OCI-LY7 (cell line): ENCODE data around the gene FKBP1A. TPM values are rescaled to one million over a fixed set of nuclear protein-coding genes. Genes with fewer than 3 reads are reported as not detected.

Source experiments
- BruUV-seq: library from RNA; stranded (reverse); fragments of 400-500 nt; replicated peaks from 2 replicates; lab custom pipeline; 2021; lab: Mats Ljungman, UMichigan
- CTCF ChIA-PET: fragments of 300-600 bp; sonication (Branson Sonifier 250); formaldehyde crosslinking; loops from one replicate; lab custom pipeline; 2022; ENCODE audit warnings: antibody characterized with exemption; ENCODE audit not compliant: unreplicated experiment; lab: Charles Lee
- POLR2A ChIA-PET: fragments of 300-600 bp; sonication (Branson Sonifier 250); formaldehyde crosslinking; loops from one replicate; lab custom pipeline; 2022; ENCODE audit warnings: antibody characterized with exemption; lab: Charles Lee
- DNase-seq: peaks from one replicate; pipeline ENCODE4 v3.0.0-alpha.2; 2015; ENCODE audit warnings: low spot score
- H2AFZ ChIP-seq: fragments of 200-600 bp; sonication (generic), shearing (Covaris generic); 2 replicates; pipeline ENCODE4 v1.6.1; 2014; ENCODE audit warnings: mild to moderate bottlenecking, antibody characterized with exemption, low read length, moderate library complexity
- H3K27ac ChIP-seq: fragments of 200-600 bp; sonication (generic); 2 replicates; pipeline ENCODE4 v1.5.1; 2014; ENCODE audit warnings: mixed run types, low read depth, mild to moderate bottlenecking, moderate library complexity, low read length, inconsistent platforms; ENCODE audit not compliant: poor library complexity, severe bottlenecking
- H3K36me3 ChIP-seq: fragments of 200-600 bp; sonication (generic); 2 replicates; pipeline ENCODE4 v1.6.1; 2014; ENCODE audit warnings: mild to moderate bottlenecking, antibody characterized with exemption, low read length, moderate library complexity, mixed read lengths; ENCODE audit not compliant: insufficient read depth
- H3K4me1 ChIP-seq: fragments of 200-600 bp; sonication (generic); 2 replicates; pipeline ENCODE4 v1.5.1; 2014; ENCODE audit warnings: mild to moderate bottlenecking, low read length; ENCODE audit not compliant: insufficient read depth, poor library complexity, severe bottlenecking
- H3K4me2 ChIP-seq: fragments of 200-600 bp; sonication (generic); 2 replicates; pipeline ENCODE4 v1.6.1; 2014; ENCODE audit warnings: mild to moderate bottlenecking, low read length
- H3K4me3 ChIP-seq: fragments of 200-600 bp; sonication (generic); 2 replicates; pipeline ENCODE4 v1.5.1; 2014; ENCODE audit warnings: mild to moderate bottlenecking, low read depth, low read length; ENCODE audit not compliant: poor library complexity, severe bottlenecking
- H3K79me2 ChIP-seq: fragments of 200-600 bp; sonication (generic); 2 replicates; pipeline ENCODE4 v1.6.1; 2016; ENCODE audit warnings: low read depth, mild to moderate bottlenecking, low read length, moderate library complexity, mixed read lengths; ENCODE audit not compliant: insufficient read depth
- H3K9me2 ChIP-seq: fragments of 200-600 bp; sonication (generic); 2 replicates; pipeline ENCODE4 v1.6.1; 2016; ENCODE audit warnings: mild to moderate bottlenecking, low read length, mixed read lengths; ENCODE audit not compliant: insufficient read depth
- H3K9me3 ChIP-seq: fragments of 200-600 bp; sonication (generic); 2 replicates; pipeline ENCODE4 v1.6.1; 2014; ENCODE audit warnings: mild to moderate bottlenecking, mixed run types, low read length, mixed read lengths
- H4K20me1 ChIP-seq: fragments of 200-600 bp; sonication (generic); 2 replicates; pipeline ENCODE4 v1.6.1; 2014; ENCODE audit warnings: mild to moderate bottlenecking, antibody characterized with exemption, low read length, moderate library complexity, mixed read lengths; ENCODE audit not compliant: insufficient read depth
- EZH2phosphoT487 ChIP-seq: fragments of 200-600 bp; sonication (generic); IDR thresholded peaks from 2 replicates; pipeline ENCODE4 v1.6.1; 2018; ENCODE audit warnings: low read depth, borderline replicate concordance, mild to moderate bottlenecking, mixed run types, antibody characterized with exemption, low read length, moderate library complexity, mixed read lengths
- intact Hi-C: fragments of 100-400 bp; cut with micrococcal nuclease; formaldehyde crosslinking; loops from one replicate; pipeline ENCODE4 v1.10.0; 2022; ENCODE audit not compliant: unreplicated experiment
- total RNA-seq, 2 experiments: library from RNA; depleted of rRNA in 1 of 2; stranded (reverse); fragments of >200 nt in 1 of 2; shearing (Covaris generic) in 1 of 2; gene quantifications; 2 replicates each; pipeline ENCODE4 v1.2.3, GENCODE V29; 2014 to 2022
- TF ChIP-seq, protein P1 (sequence below): fragments of 200-600 bp; sonication (generic); conservative IDR thresholded peaks from 2 replicates; pipeline ENCODE4 v1.5.1; 2014; ENCODE audit warnings: mild to moderate bottlenecking, antibody characterized with exemption, low read length, moderate library complexity, mixed read lengths

FKBP1A gene
- total RNA-seq, 2 experiments from 2014 or later: 99.0 to 218 TPM

DNA sequence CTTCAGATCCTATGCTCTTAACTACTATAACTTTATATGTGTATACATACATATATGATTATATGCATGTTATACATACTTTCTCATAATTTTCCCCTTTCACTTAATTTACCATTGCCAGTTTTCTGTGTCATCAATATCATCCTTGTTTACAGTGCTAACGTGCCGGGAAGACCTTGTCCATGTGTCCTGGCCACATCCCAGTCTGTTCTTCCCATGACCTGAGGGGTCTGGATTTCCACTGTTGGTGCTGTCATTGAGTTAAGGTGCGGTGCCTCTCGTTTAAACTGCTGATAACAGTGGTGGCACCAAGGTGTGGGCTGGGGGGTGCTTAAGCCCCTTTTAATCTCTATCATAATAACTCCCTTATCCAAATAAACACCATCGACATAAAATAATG, 55.4 kb downstream of the FKBP1A start:
- Histone ChIP-seq H3K36me3 (peaks cover 12% of the 10 kb centered on the region), H3K4me3 (no peak overlapping the region), H3K9me2 (no peaks in the 10 kb centered on the region), H2AFZ (no peak overlapping the region), H3K79me2 (no peaks in the 10 kb centered on the region), H3K4me1 (no peaks in the 10 kb centered on the region), H3K4me2 (no peak overlapping the region), H3K27ac (no peak overlapping the region), H3K9me3 (no peaks in the 10 kb centered on the region), H4K20me1 (no peaks in the 10 kb centered on the region)
- TF ChIP-seq, protein P1, sequence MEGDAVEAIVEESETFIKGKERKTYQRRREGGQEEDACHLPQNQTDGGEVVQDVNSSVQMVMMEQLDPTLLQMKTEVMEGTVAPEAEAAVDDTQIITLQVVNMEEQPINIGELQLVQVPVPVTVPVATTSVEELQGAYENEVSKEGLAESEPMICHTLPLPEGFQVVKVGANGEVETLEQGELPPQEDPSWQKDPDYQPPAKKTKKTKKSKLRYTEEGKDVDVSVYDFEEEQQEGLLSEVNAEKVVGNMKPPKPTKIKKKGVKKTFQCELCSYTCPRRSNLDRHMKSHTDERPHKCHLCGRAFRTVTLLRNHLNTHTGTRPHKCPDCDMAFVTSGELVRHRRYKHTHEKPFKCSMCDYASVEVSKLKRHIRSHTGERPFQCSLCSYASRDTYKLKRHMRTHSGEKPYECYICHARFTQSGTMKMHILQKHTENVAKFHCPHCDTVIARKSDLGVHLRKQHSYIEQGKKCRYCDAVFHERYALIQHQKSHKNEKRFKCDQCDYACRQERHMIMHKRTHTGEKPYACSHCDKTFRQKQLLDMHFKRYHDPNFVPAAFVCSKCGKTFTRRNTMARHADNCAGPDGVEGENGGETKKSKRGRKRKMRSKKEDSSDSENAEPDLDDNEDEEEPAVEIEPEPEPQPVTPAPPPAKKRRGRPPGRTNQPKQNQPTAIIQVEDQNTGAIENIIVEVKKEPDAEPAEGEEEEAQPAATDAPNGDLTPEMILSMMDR: no peak
- no peak for TF ChIP-seq EZH2phosphoT487
- ChIA-PET POLR2A (interaction anchor here (0.9 kb wide), 1 partner anchor 14 kb away, joined by 4 read pairs; no protein-coding TSS in a partner anchor), CTCF (no interaction called here)
- DNase-seq: no peak
- no TSS peak for BruUV-seq
- intact Hi-C loops: no loop called here

DNA sequence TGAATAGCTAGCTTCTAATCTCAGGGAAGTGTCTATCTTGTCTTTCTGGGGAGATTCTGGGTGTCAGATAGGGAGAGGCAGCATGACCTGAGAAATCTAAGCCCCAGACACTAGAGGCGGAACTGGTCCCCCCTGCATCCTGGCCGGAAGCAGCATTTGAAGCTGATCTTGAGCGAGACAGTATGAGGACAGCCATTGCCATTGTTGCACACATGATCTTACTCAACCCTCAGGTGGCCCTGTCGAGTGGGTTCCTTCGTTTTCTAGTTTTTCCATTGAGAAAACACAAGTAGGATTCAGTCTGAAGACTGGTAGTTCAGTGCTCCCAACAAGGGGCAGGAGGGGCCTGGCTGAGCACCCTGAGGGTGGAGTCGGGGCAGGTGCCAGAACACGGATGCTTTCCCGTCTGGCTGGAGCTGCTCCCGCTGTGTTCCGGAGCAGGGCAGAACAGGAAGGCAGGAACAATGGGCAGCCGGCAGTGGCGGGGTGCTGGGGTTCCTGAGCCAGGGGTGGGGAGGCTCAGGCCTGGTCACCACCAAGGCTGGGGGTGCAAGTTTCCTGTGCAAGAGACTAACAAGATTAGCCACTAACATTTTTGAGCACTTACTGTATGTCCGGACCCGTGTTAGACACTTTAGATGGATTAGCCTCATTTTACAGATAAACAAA, 56.0 kb downstream of the FKBP1A start:
- no peak for TF ChIP-seq EZH2phosphoT487
- TF ChIP-seq, protein P1: no peak
- intact Hi-C loops: no loop called here
- no peak overlapping the region for H2AFZ ChIP-seq
- H4K20me1 ChIP-seq: no peaks in the 10 kb centered on the region
- no TSS peak for BruUV-seq
- no peaks in the 10 kb centered on the region for H3K9me3 ChIP-seq
- no peak overlapping the region for H3K4me2 ChIP-seq
- H3K9me2 ChIP-seq: no peaks in the 10 kb centered on the region
- H3K79me2 ChIP-seq: no peaks in the 10 kb centered on the region
- H3K36me3 ChIP-seq: peaks cover 17% of the 10 kb centered on the region
- DNase-seq: no peak
- H3K4me1 ChIP-seq: no peaks in the 10 kb centered on the region
- no peak overlapping the region for H3K4me3 ChIP-seq
- CTCF ChIA-PET: no interaction called here
- POLR2A ChIA-PET: no interaction called here
- H3K27ac ChIP-seq: no peak overlapping the region

DNA sequence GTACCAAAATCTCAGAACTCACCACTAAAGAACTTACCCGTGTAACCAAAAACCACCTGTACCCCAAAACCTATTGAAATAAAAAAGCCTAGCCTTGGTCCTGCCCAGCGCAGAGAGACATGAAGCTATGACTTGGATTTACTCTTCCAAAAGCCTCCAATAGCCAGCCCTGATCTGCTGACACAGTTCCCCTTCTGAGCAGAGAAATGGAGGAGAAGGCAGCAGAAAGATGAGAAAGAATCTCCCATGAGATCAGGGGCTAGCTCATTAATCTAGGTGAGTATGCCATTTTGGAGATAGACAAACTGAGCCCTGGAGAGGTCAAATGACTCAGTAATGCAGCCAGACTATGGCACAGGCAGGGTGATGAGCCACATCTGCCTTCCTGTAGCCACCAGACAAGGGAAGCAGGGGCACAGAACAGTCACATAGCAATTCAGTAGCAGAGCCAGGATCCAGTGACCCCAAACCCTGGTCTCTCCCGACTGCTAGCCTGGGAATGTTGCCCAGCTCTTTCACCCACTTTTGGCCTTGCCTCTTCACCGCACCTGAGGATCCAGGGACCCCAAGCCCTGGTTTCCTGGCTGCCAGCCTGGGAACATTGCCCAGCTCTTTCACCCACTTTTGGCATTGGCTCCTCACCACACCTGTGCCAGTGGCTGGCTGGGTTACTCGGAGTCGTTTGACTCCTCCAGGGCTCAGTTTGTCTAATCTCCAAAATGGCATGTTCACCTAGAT, 56.7 kb downstream of the FKBP1A start:
- BruUV-seq: no TSS peak
- intact Hi-C loops: no loop called here
- peaks cover 24% of the 10 kb centered on the region for H3K36me3 ChIP-seq
- ChIA-PET CTCF (no interaction called here), POLR2A (no interaction called here)
- H2AFZ ChIP-seq: no peak overlapping the region
- H4K20me1 ChIP-seq: no peaks in the 10 kb centered on the region
- TF ChIP-seq EZH2phosphoT487: no peak
- TF ChIP-seq, protein P1: no peak
- no peak overlapping the region for H3K4me3 ChIP-seq
- H3K9me3 ChIP-seq: no peaks in the 10 kb centered on the region
- no peaks in the 10 kb centered on the region for H3K79me2 ChIP-seq
- H3K4me2 ChIP-seq: no peak overlapping the region
- no peak overlapping the region for H3K27ac ChIP-seq
- no peaks in the 10 kb centered on the region for H3K4me1 ChIP-seq
- no peaks in the 10 kb centered on the region for H3K9me2 ChIP-seq
- no peak for DNase-seq
